Activated naive CD4-positive, alpha-beta T cell treated with anti-CD3 and anti-CD28 coated beads for 36 hours (primary cell): Measurements from ENCODE around the gene ZNF33B. TPM values are rescaled to one million over a fixed set of nuclear protein-coding genes. Genes with fewer than 3 reads are reported as not detected.

Experiments
- CTCF ChIA-PET: fragments of 350-600 bp; sonication (Branson Sonifier 250); formaldehyde crosslinking; loops from one replicate; lab custom pipeline; 2021; ENCODE audit warnings: antibody characterized with exemption; lab: Charles Lee
- DNase-seq: peaks from one replicate; pipeline ENCODE4 v3.0.0-alpha.2; 2020
- H3K27ac Mint-ChIP-seq: one replicate; pipeline ENCODE4 v1.8.0; 2021; ENCODE audit warnings: mild to moderate bottlenecking, mixed read lengths
- H3K27me3 Mint-ChIP-seq: one replicate; pipeline ENCODE4 v1.8.0; 2021; ENCODE audit warnings: low read depth, mixed read lengths
- H3K36me3 Mint-ChIP-seq: one replicate; pipeline ENCODE4 v1.8.0; 2021; ENCODE audit warnings: low read depth, mixed read lengths
- H3K4me1 Mint-ChIP-seq: one replicate; pipeline ENCODE4 v1.8.0; 2021; ENCODE audit warnings: low read depth, mixed read lengths
- H3K4me3 Mint-ChIP-seq: one replicate; pipeline ENCODE4 v1.8.0; 2021; ENCODE audit warnings: mild to moderate bottlenecking, moderate library complexity, mixed read lengths
- H3K9me3 Mint-ChIP-seq: one replicate; pipeline ENCODE4 v1.8.0; 2021; ENCODE audit warnings: mixed read lengths
- intact Hi-C: fragments of 100-400 bp; cut with micrococcal nuclease; formaldehyde crosslinking; loops from one replicate; pipeline ENCODE4 v1.15.1; 2023
- total RNA-seq, 2 experiments: library from RNA; stranded (reverse); gene quantifications; one replicate each; pipeline ENCODE4 v1.2.3, GENCODE V29; 2021

ZNF33B gene
- total RNA-seq, 2 experiments from 2014 or later, result 10.4 to 14.8 TPM

- intact Hi-C loops, result no loop called here
- Mint-ChIP-seq H3K9me3 (no peaks in the 10 kb centered on the region), H3K36me3 (peaks cover 4% of the 10 kb centered on the region), H3K27ac (no peak overlapping the region), H3K4me3 (no peak overlapping the region), H3K4me1 (peaks cover 13% of the 10 kb centered on the region), H3K27me3 (no peaks in the 10 kb centered on the region)
- DNase-seq, result no peak
- CTCF ChIA-PET, result no interaction called here
Measured at GRCh38 chr10:42640610-42641229, 2.4 kb upstream of the ZNF33B start.

GRCh38 chr10:42638821-42639270 lies 476 bp upstream of the ZNF33B start:
- Mint-ChIP-seq H3K36me3 (peaks cover 5% of the 10 kb centered on the region), H3K9me3 (no peaks in the 10 kb centered on the region)
- CTCF ChIA-PET, result no interaction called here

GRCh38 chr10:42637648-42638054 lies 719 bp downstream of the ZNF33B start:
- intact Hi-C loops, result loop anchor here (1.0 to 5.0 kb wide), 11 partner anchors 19 to 937 kb away; partner anchors contain the start of genes BMS1, CSGALNACT2, HNRNPF and ZNF239
- H3K4me1 Mint-ChIP-seq, result peaks cover 33% of the 10 kb centered on the region
- peaks cover 8% of the 10 kb centered on the region for H3K36me3 Mint-ChIP-seq
- H3K9me3 Mint-ChIP-seq, result no peaks in the 10 kb centered on the region
- DNase-seq, result no peak
- H3K4me3 Mint-ChIP-seq, result peak overlapping the region; percentile 97
- CTCF ChIA-PET, result no interaction called here
- H3K27ac Mint-ChIP-seq, result peak overlapping the region; percentile 99
- H3K27me3 Mint-ChIP-seq, result no peaks in the 10 kb centered on the region

More at GRCh38 chr10:42638821-42639270, 476 bp upstream of the ZNF33B start:
- Mint-ChIP-seq H3K27ac (peak overlapping the region; percentile 99), H3K4me1 (peaks cover 26% of the 10 kb centered on the region), H3K4me3 (peak overlapping the region; percentile 97), H3K27me3 (no peaks in the 10 kb centered on the region)
- intact Hi-C loops, result loop anchor here (1.0 to 5.0 kb wide), 11 partner anchors 20 to 935 kb away; partner anchors contain the start of genes BMS1, CSGALNACT2, HNRNPF and ZNF239
- no peak for DNase-seq

- Mint-ChIP-seq H3K4me1 (peaks cover 35% of the 10 kb centered on the region), H3K27ac (peak overlapping the region; percentile 99), H3K36me3 (peaks cover 8% of the 10 kb centered on the region), H3K4me3 (peak overlapping the region; percentile 97), H3K27me3 (no peaks in the 10 kb centered on the region), H3K9me3 (no peaks in the 10 kb centered on the region)
- DNase-seq, result no peak
- intact Hi-C loops, result loop anchor here (5.0 kb wide), 3 partner anchors 145 to 770 kb away; partner anchors contain the start of genes BMS1 and HNRNPF
- CTCF ChIA-PET, result no interaction called here
Measured at GRCh38 chr10:42637142-42637541, 1.2 kb downstream of the ZNF33B start.

- CTCF ChIA-PET, result no interaction called here
- no peaks in the 10 kb centered on the region for H3K27me3 Mint-ChIP-seq
- H3K4me3 Mint-ChIP-seq, result no peak overlapping the region
- H3K4me1 Mint-ChIP-seq, result peaks cover 45% of the 10 kb centered on the region
- peaks cover 20% of the 10 kb centered on the region for H3K36me3 Mint-ChIP-seq
- DNase-seq, result no peak
- no peaks in the 10 kb centered on the region for H3K9me3 Mint-ChIP-seq
- no peak overlapping the region for H3K27ac Mint-ChIP-seq
- intact Hi-C loops, result loop anchor here (5.0 kb wide), 3 partner anchors 147 to 772 kb away; partner anchors contain the start of genes BMS1 and HNRNPF
Measured at GRCh38 chr10:42635098-42635497, 3.3 kb downstream of the ZNF33B start.

- CTCF ChIA-PET, result no interaction called here
- DNase-seq, result no peak
Measured at GRCh38 chr10:42632564-42632963, 5.8 kb downstream of the ZNF33B start.

GRCh38 chr10:42630537-42631134 lies 7.7 kb downstream of the ZNF33B start:
- Mint-ChIP-seq H3K9me3 (peaks cover 2% of the 10 kb centered on the region), H3K4me3 (no peak overlapping the region), H3K36me3 (peaks cover 51% of the 10 kb centered on the region), H3K4me1 (peaks cover 38% of the 10 kb centered on the region), H3K27me3 (no peaks in the 10 kb centered on the region), H3K27ac (peak overlapping the region; percentile 64)
- DNase-seq, result no peak
- intact Hi-C loops, result no loop called here
- CTCF ChIA-PET, result no interaction called here

More at GRCh38 chr10:42632564-42632963, 5.8 kb downstream of the ZNF33B start:
- Mint-ChIP-seq H3K27ac (no peak overlapping the region), H3K27me3 (no peaks in the 10 kb centered on the region), H3K9me3 (no peaks in the 10 kb centered on the region), H3K4me1 (peaks cover 50% of the 10 kb centered on the region), H3K36me3 (peaks cover 39% of the 10 kb centered on the region), H3K4me3 (no peak overlapping the region)
- intact Hi-C loops, result no loop called here

- intact Hi-C loops, result no loop called here
- CTCF ChIA-PET, result no interaction called here
Measured at GRCh38 chr10:42623929-42624328, 14.4 kb downstream of the ZNF33B start.

GRCh38 chr10:42618424-42618823 lies 19.9 kb downstream of the ZNF33B start:
- no peak overlapping the region for H3K4me3 Mint-ChIP-seq

More at GRCh38 chr10:42623929-42624328, 14.4 kb downstream of the ZNF33B start:
- DNase-seq, result no peak
- Mint-ChIP-seq H3K27me3 (no peaks in the 10 kb centered on the region), H3K4me3 (no peak overlapping the region), H3K9me3 (peaks cover 4% of the 10 kb centered on the region), H3K36me3 (peaks cover 73% of the 10 kb centered on the region), H3K4me1 (peaks cover 9% of the 10 kb centered on the region), H3K27ac (no peak overlapping the region)

GRCh38 chr10:42615419-42615818 lies 23.0 kb downstream of the ZNF33B start:
- CTCF ChIA-PET, result no interaction called here
- H3K27ac Mint-ChIP-seq, result no peak overlapping the region

More at GRCh38 chr10:42618424-42618823, 19.9 kb downstream of the ZNF33B start:
- peaks cover 71% of the 10 kb centered on the region for H3K36me3 Mint-ChIP-seq
- peaks cover 12% of the 10 kb centered on the region for H3K4me1 Mint-ChIP-seq
- intact Hi-C loops, result loop anchor here (2.0 kb wide), 1 partner anchor 20 kb away; the partner anchor contains the start of gene ZNF33B
- H3K27me3 Mint-ChIP-seq, result no peaks in the 10 kb centered on the region
- no peaks in the 10 kb centered on the region for H3K9me3 Mint-ChIP-seq
- no peak for DNase-seq
- H3K27ac Mint-ChIP-seq, result no peak overlapping the region
- CTCF ChIA-PET, result no interaction called here

GRCh38 chr10:42609872-42610271 lies 28.5 kb downstream of the ZNF33B start:
- intact Hi-C loops, result no loop called here
- CTCF ChIA-PET, result no interaction called here
- H3K27ac Mint-ChIP-seq, result no peak overlapping the region

More at GRCh38 chr10:42615419-42615818, 23.0 kb downstream of the ZNF33B start:
- DNase-seq, result no peak
- intact Hi-C loops, result no loop called here
- H3K4me1 Mint-ChIP-seq, result peaks cover 8% of the 10 kb centered on the region
- H3K4me3 Mint-ChIP-seq, result no peak overlapping the region
- no peaks in the 10 kb centered on the region for H3K27me3 Mint-ChIP-seq
- H3K36me3 Mint-ChIP-seq, result peaks cover 76% of the 10 kb centered on the region
- peaks cover 9% of the 10 kb centered on the region for H3K9me3 Mint-ChIP-seq

GRCh38 chr10:42598249-42598873 lies 40.0 kb downstream of the ZNF33B start:
- Mint-ChIP-seq H3K27ac (no peak overlapping the region), H3K27me3 (no peaks in the 10 kb centered on the region), H3K9me3 (peaks cover 53% of the 10 kb centered on the region), H3K4me3 (no peak overlapping the region), H3K4me1 (no peaks in the 10 kb centered on the region), H3K36me3 (peaks cover 76% of the 10 kb centered on the region)
- CTCF ChIA-PET, result no interaction called here
- intact Hi-C loops, result loop anchor here (10.0 kb wide), 1 partner anchor 84 kb away; no protein-coding TSS in a partner anchor
- no peak for DNase-seq

More at GRCh38 chr10:42609872-42610271, 28.5 kb downstream of the ZNF33B start:
- no peak for DNase-seq
- no peaks in the 10 kb centered on the region for H3K27me3 Mint-ChIP-seq
- H3K9me3 Mint-ChIP-seq, result peaks cover 35% of the 10 kb centered on the region
- H3K4me3 Mint-ChIP-seq, result no peak overlapping the region
- peaks cover 81% of the 10 kb centered on the region for H3K36me3 Mint-ChIP-seq
- peaks cover 4% of the 10 kb centered on the region for H3K4me1 Mint-ChIP-seq
